Keratinocyte (primary cell): Measurements from ENCODE around the gene PRKAR2B.

Experiments used
- CTCF ChIP-seq, 3 experiments: IDR thresholded peaks in 1 of 3; conservative IDR thresholded peaks in 1 of 3; optimal IDR thresholded peaks in 1 of 3; 2 replicates in 2 of 3; 3 replicates in 1 of 3; pipeline versions ENCODE3 to v1.5.1; 2011; ENCODE audit warnings: low read length in 3 of 3, mild to moderate bottlenecking in 3 of 3, moderate library complexity in 2 of 3, control low read depth in 1 of 3, inconsistent platforms in 1 of 3; ENCODE audit not compliant: insufficient read depth in 2 of 3; ENCODE audit errors: extremely low read depth in 1 of 3
- EZH2 ChIP-seq: IDR thresholded peaks from one replicate; pipeline ENCODE4 v1.6.1; 2012; ENCODE audit warnings: inconsistent platforms, mild to moderate bottlenecking, low read length, moderate library complexity

DNA sequence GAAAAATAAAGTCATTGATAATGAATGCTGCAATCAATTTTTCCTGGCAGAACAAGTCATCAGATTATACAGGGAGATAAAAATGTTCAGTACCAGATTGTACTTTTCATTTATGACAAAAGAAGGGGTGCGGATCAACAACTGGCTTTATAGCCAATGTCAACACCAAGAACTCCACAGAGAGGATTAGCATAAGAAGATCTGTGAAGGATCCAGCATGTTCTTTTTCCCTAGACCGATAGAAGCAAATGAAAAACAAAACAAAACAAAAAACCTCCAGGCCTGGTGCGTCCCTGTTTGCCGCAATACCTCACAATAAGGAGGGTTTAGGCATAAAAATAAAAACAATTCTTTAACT, 34.7 kb upstream of the PRKAR2B start:
- TF ChIP-seq CTCF (optimal IDR thresholded peaks at IDR 0.05 in 1 of 3, IDR thresholded peaks at IDR 0.05 in 1 of 3, conservative IDR thresholded peaks at IDR 0.05 in 1 of 3; ENCODE audit: extremely low read depth in 1 of 3, insufficient read depth in 2 of 3, low read length in 3 of 3) (no peak), EZH2 (no peak)
